ENCODE measurements around the gene NCK2. TPM values are rescaled to one million over a fixed set of nuclear protein-coding genes. Genes with fewer than 3 reads are reported as not detected.

Gene NCK2
- total RNA-seq, 1 experiment from 2014 or later, result 26.7 TPM

- no TSS peak for BruUV-seq (replicated peaks)
- RAD21 ChIA-PET (ENCODE audit: low non-redundant PET in 1 of 2, low total read pairs in 2 of 2, uncharacterized antibody in 2 of 2, unreplicated experiment in 2 of 2), result no interaction called here
- Histone ChIP-seq H3K9me3 (ENCODE audit: control insufficient read depth in 1 of 2, insufficient read depth in 1 of 2, low read depth in 1 of 2, low read length in 2 of 2) (no peaks in the 10 kb centered on the region), H3K9ac (ENCODE audit: low read length) (no peak overlapping the region), H3K9me2 (ENCODE audit: insufficient read depth) (no peaks in the 10 kb centered on the region), H3K4me2 (ENCODE audit: low read length) (no peak overlapping the region), H2AFZ (ENCODE audit: low read depth, low read length, poor library complexity, severe bottlenecking) (no peak overlapping the region), H4K20me1 (ENCODE audit: insufficient read depth) (peaks cover 6% of the 10 kb centered on the region; the same call in 1 of the 2 replicates), H3K4me3 (replicated peaks in 1 of 2; ENCODE audit: low read depth in 1 of 2, low read length in 2 of 2) (no peak overlapping the region), H3K36me3 (ENCODE audit: control insufficient read depth in 1 of 2, insufficient read depth in 2 of 2, low read length in 2 of 2) (0 out of 4 replicates have a peak, but pooled peaks cover 0 to 8% of the 10 kb centered on the region in 2 experiments), H3K27ac (ENCODE audit: low read depth, low read length) (no peak overlapping the region), H3K4me1 (ENCODE audit: control insufficient read depth in 1 of 2, insufficient read depth in 2 of 2, low read length in 2 of 2) (peaks cover 1 to 4% of the 10 kb centered on the region in 2 experiments; a peak in 2 of 4 replicates), H3K27me3 (ENCODE audit: insufficient read depth, low read length) (no peaks in the 10 kb centered on the region), H3K79me2 (ENCODE audit: insufficient read depth, low read length) (peaks cover 87% of the 10 kb centered on the region)
- POLR2A ChIA-PET, result no interaction called here
- intact Hi-C loops (cut with micrococcal nuclease), result no loop called here
- TF ChIP-seq SRF (IDR thresholded peaks at IDR 0.05; ENCODE audit: low read depth) (no peak), ZBTB33 (IDR thresholded peaks at IDR 0.05; ENCODE audit: extremely low read depth, insufficient replicate concordance, low read length) (no peak), YY1 (IDR thresholded peaks at IDR 0.05; ENCODE audit: extremely low read depth, insufficient replicate concordance, low read depth, low read length) (no peak), SIN3A (IDR thresholded peaks at IDR 0.05; ENCODE audit: low read depth) (no peak), ATF3 (IDR thresholded peaks at IDR 0.05) (no peak), CTCF (IDR thresholded peaks at IDR 0.05 in 2 of 3, conservative IDR thresholded peaks at IDR 0.05 in 1 of 3; ENCODE audit: borderline replicate concordance in 1 of 3, insufficient read depth in 1 of 3, low read depth in 2 of 3, low read length in 2 of 3) (no peak), EGR1 (IDR thresholded peaks at IDR 0.05; ENCODE audit: low read depth) (no peak), TCF7L2 (IDR thresholded peaks at IDR 0.05; ENCODE audit: borderline replicate concordance, extremely low read depth, insufficient read depth, insufficient read length) (no peak), CEBPB (IDR thresholded peaks at IDR 0.05; ENCODE audit: low read depth) (no peak), ELF1 (IDR thresholded peaks at IDR 0.05; ENCODE audit: borderline replicate concordance, low read depth) (no peak), POLR2AphosphoS5 (IDR thresholded peaks at IDR 0.05; ENCODE audit: low read depth, low read length) (no peak), EZH2phosphoT487 (IDR thresholded peaks at IDR 0.05; ENCODE audit: borderline replicate concordance) (no peak), ZFX (IDR thresholded peaks at IDR 0.05) (no peak), ZNF274 (IDR thresholded peaks at IDR 0.05; ENCODE audit: low read depth, low read length) (no peak), REST (IDR thresholded peaks at IDR 0.05; ENCODE audit: low read depth) (no peak), POLR2A (IDR thresholded peaks at IDR 0.05; ENCODE audit: borderline replicate concordance, extremely low read depth, insufficient read depth, insufficient read length) (no peak), RAD21 (IDR thresholded peaks at IDR 0.05; ENCODE audit: low read depth) (no peak), SP1 (IDR thresholded peaks at IDR 0.05; ENCODE audit: low read depth) (no peak), CBX3 (IDR thresholded peaks at IDR 0.05; ENCODE audit: low read depth) (no peak), MAX (IDR thresholded peaks at IDR 0.05) (no peak)
- ATAC-seq (no peak), DNase-seq (ENCODE audit: low read depth, low spot score) (no peak)
- CTCF ChIA-PET, result no interaction called here
These were observed 6.6 kb downstream of the NCK2 start for GRCh38 chr2:105751272-105751671.
